ENCODE measurements around the gene GCK. TPM values are rescaled to one million over a fixed set of nuclear protein-coding genes. Genes with fewer than 3 reads are reported as not detected.
"Not testable (repeated sequence)": the region's sequence is repeated elsewhere in the genome, so short reads cannot be mapped to it uniquely, and the experiment has no call there.

GCK gene
- total and polyA plus RNA-seq, 5 donors = 7.4 to 17.4 (median 12.8) TPM

GRCh38 chr7:44136731-44137130 lies 52.5 kb downstream of the GCK start:
- Histone ChIP-seq H3K27me3 (ENCODE audit: control insufficient read depth, insufficient read depth) (no peaks in the 10 kb centered on the region), H3K4me3 (ENCODE audit: low read length) (no peak overlapping the region), H3K27ac (ENCODE audit: low read length) (no peak overlapping the region), H3K9me3 (ENCODE audit: control insufficient read depth, low read length) (no peaks in the 10 kb centered on the region), H3K4me1 (ENCODE audit: control insufficient read depth, insufficient read depth, low read length) (peaks cover under 1% of the 10 kb centered on the region)
- 74% methylated on average over 5 of the region's 5 CpGs for WGBS
- intact Hi-C loops (cut with DNase I) = loop anchor here in 1 of 4 donors (10.0 kb wide), 1 partner anchor 58 kb away; no protein-coding TSS in a partner anchor
- ATAC-seq = no peak
- DNase-seq = no peak

- Histone ChIP-seq H3K4me3 (ENCODE audit: low read length) (no peak overlapping the region), H3K27me3 (ENCODE audit: control insufficient read depth, insufficient read depth) (no peaks in the 10 kb centered on the region), H3K4me1 (ENCODE audit: control insufficient read depth, insufficient read depth, low read length) (peaks cover 3% of the 10 kb centered on the region), H3K9me3 (ENCODE audit: control insufficient read depth, low read length) (no peaks in the 10 kb centered on the region), H3K27ac (ENCODE audit: low read length) (peak overlapping the region; percentile 43)
- WGBS = 83% methylated on average over 4 of the region's 4 CpGs
- ATAC-seq (no peak), DNase-seq (peak in 2 of 3 donors; percentile 18 to 59)
- intact Hi-C loops (cut with DNase I) = loop anchor here in 1 of 4 donors (10.0 kb wide), 1 partner anchor 60 kb away; no protein-coding TSS in a partner anchor
These were observed 54.2 kb downstream of the GCK start for GRCh38 chr7:44134943-44135628.

DNA sequence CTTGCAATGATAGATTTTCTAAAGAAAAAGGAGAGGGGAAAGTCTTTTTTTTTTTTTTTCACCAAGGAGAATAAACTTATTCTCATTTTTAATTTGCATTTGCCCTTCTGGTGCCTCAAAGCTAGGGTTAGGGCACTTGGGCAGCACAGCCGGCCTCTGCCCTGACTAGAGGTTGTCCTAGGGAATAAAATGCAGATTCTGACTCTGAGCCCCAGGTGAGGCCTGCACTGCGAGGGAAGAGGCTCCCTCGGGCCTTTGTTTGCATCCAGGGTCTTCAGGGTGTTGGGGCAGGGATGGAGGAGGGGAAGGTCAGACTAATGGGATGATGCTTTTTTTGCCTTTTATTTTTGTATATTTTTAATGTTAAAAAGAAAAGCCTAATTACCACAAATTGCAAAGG lies 55.9 kb downstream of the GCK start:
- peaks cover 7% of the 10 kb centered on the region for H3K4me1 ChIP-seq (ENCODE audit: control insufficient read depth, insufficient read depth, low read length)
- H3K27ac ChIP-seq (ENCODE audit: low read length) = peak overlapping the region; percentile 8
- ATAC-seq (no peak), DNase-seq (peak in 1 of 3 donors; percentile 3)
- 63% methylated on average over 3 of the region's 3 CpGs for WGBS
- intact Hi-C loops (cut with DNase I) = loop anchor here in 1 of 4 donors (10.0 kb wide), 1 partner anchor 62 kb away; no protein-coding TSS in a partner anchor
- H3K4me3 ChIP-seq (ENCODE audit: low read length) = no peak overlapping the region
- no peaks in the 10 kb centered on the region for H3K27me3 ChIP-seq (ENCODE audit: control insufficient read depth, insufficient read depth)
- no peaks in the 10 kb centered on the region for H3K9me3 ChIP-seq (ENCODE audit: control insufficient read depth, low read length)

GRCh38 chr7:44132039-44132438 lies 57.2 kb downstream of the GCK start:
- DNase-seq = peak; percentile 39 to 86 (median 67)
- peaks cover 7% of the 10 kb centered on the region for H3K4me1 ChIP-seq (ENCODE audit: control insufficient read depth, insufficient read depth, low read length)
- WGBS = 54% methylated on average over 2 of the region's 2 CpGs

DNA sequence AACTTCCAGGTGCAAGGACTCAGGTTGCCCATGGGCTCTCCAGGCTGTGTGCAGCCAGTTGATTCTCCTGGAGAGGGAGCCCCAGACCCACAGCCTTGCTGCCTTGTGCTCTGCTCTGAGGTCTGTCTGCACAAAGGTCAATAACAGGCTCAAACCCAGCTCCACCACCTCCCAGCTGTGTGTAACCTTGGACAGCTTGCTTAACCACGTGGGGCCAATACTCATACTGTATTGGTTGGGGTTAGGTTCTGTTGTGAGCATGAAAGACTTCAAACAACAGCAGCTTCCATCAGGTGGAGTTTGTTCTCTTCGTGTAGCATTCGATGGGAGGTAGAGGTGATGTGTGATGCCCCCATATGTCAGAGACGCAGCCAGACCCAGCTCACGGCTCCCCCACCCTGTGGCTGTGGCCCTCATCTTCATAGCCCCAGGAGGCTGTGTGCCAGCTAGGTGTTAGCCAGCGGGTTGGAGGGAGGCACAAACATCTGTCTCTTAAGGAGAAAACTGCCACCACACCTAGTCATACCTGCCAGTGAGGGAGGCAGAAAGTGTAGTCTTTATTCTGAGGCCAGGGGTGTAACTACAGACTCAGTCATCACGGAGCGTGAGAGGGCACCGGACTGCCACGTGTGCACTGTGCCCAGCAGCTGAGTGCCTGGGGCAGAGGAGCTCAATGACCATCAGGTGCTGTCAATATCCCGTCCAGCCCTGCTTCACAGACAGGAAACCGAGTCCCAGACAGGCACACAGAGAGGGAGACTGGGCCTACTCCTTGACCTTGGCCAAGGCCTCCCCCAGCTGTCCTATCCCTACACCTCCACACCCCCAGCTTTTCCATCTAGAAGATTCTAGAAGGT lies 57.8 kb downstream of the GCK start:
- H3K9me3 ChIP-seq (ENCODE audit: control insufficient read depth, low read length) = no peaks in the 10 kb centered on the region
- 61% methylated on average over 12 of the region's 12 CpGs for WGBS
- DNase-seq = peak in 2 of 3 donors; percentile 16 to 36
- no peak overlapping the region for H3K4me3 ChIP-seq (ENCODE audit: low read length)
- ATAC-seq = peak; percentile 31 to 44
- intact Hi-C loops (cut with DNase I) = loop anchor here in 1 of 4 donors (10.0 kb wide), 1 partner anchor 63 kb away; no protein-coding TSS in a partner anchor
- H3K27ac ChIP-seq (ENCODE audit: low read length) = peak overlapping the region; percentile 92
- H3K27me3 ChIP-seq (ENCODE audit: control insufficient read depth, insufficient read depth) = no peaks in the 10 kb centered on the region
- H3K4me1 ChIP-seq (ENCODE audit: control insufficient read depth, insufficient read depth, low read length) = peaks cover 7% of the 10 kb centered on the region

More at GRCh38 chr7:44132039-44132438, 57.2 kb downstream of the GCK start:
- intact Hi-C loops (cut with DNase I) = loop anchor here in 1 of 4 donors (10.0 kb wide), 1 partner anchor 63 kb away; no protein-coding TSS in a partner anchor
- H3K27me3 ChIP-seq (ENCODE audit: control insufficient read depth, insufficient read depth) = no peaks in the 10 kb centered on the region
- ATAC-seq = peak; percentile 71 to 77
- H3K9me3 ChIP-seq (ENCODE audit: control insufficient read depth, low read length) = no peaks in the 10 kb centered on the region
- H3K4me3 ChIP-seq (ENCODE audit: low read length) = no peak overlapping the region
- peak overlapping the region; percentile 92 for H3K27ac ChIP-seq (ENCODE audit: low read length)

- Histone ChIP-seq H3K4me1 (ENCODE audit: control insufficient read depth, insufficient read depth, low read length) (peaks cover 7% of the 10 kb centered on the region), H3K27me3 (ENCODE audit: control insufficient read depth, insufficient read depth) (no peaks in the 10 kb centered on the region), H3K27ac (ENCODE audit: low read length) (peak overlapping the region; percentile 92), H3K9me3 (ENCODE audit: control insufficient read depth, low read length) (no peaks in the 10 kb centered on the region), H3K4me3 (ENCODE audit: low read length) (no peak overlapping the region)
- intact Hi-C loops (cut with DNase I) = no loop called here
- WGBS = 63% methylated on average over 6 of the region's 6 CpGs
- peak; percentile 49 to 65 for ATAC-seq
- peak in 1 of 3 donors; percentile 9 for DNase-seq
These were observed 60.3 kb downstream of the GCK start for GRCh38 chr7:44128721-44129582.

DNA sequence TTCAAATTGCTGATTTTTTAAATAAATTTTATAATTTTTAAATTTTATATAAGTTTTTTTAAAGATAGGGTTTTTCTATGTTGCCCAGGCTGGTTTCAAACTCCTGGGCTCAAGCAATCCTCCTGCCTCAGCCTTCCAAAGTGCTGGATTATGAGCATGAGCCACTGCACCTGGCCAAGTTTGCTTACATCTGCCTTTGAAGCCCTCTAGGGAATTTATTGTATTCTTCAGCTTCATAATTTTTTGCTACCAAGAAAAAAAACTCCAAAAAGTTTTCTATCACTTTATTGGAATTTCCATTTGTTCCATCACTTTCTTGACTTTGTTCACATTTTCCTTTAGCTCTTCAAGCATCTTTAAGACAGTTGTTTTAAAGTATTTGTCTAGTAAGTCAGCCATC lies 62.1 kb downstream of the GCK start:
- Histone ChIP-seq H3K4me1 (ENCODE audit: control insufficient read depth, insufficient read depth, low read length) (peaks cover 9% of the 10 kb centered on the region), H3K27ac (ENCODE audit: low read length) (no peak overlapping the region), H3K27me3 (ENCODE audit: control insufficient read depth, insufficient read depth) (no peaks in the 10 kb centered on the region), H3K9me3 (ENCODE audit: control insufficient read depth, low read length) (no peaks in the 10 kb centered on the region), H3K4me3 (ENCODE audit: low read length) (no peak overlapping the region)
- DNase-seq = no peak
- no peak for ATAC-seq
- intact Hi-C loops (cut with DNase I) = no loop called here

DNA sequence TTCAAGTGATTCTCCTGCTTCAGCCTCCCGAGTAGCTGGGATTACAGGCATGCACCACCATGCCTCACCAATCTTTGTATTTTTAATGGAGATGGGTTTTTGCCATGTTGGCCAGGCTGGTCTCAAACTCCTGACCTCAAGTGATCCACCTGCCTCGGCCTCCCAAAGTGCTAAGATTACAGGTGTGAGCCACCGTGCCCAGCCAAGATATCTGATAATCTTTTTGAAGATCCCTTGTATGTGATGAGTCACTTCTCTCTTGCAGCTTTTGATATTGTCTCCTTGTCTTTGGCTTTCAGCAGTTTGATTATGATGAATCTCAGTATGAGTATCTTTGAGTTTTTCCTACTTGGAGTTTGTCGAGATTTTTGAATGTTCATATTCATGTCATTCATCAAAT lies 62.7 kb downstream of the GCK start:
- DNase-seq; ATAC-seq; H3K4me3 ChIP-seq (ENCODE audit: low read length); H3K27ac ChIP-seq (ENCODE audit: low read length); intact Hi-C loops (cut with DNase I); H3K9me3 ChIP-seq (ENCODE audit: control insufficient read depth, low read length); H3K27me3 ChIP-seq (ENCODE audit: control insufficient read depth, insufficient read depth): not testable (repeated sequence)
- peaks cover 11% of the 10 kb centered on the region for H3K4me1 ChIP-seq (ENCODE audit: control insufficient read depth, insufficient read depth, low read length)
- WGBS = 93% methylated on average over 4 of the region's 4 CpGs

GRCh38 chr7:44124822-44125202 lies 64.4 kb downstream of the GCK start:
- intact Hi-C loops (cut with DNase I) = loop anchor here in 3 of 4 donors (5.0 kb wide), 1 partner anchor 43 kb away; the partner anchor contains the start of gene POLM (in 3 of the 3)

More at GRCh38 chr7:44124822-44125202, 64.4 kb downstream of the GCK start:
- 96% methylated on average over 6 of the region's 6 CpGs for WGBS
- no peak for DNase-seq
- no peak for ATAC-seq
- H3K4me3 ChIP-seq (ENCODE audit: low read length) = no peak overlapping the region
- no peak overlapping the region for H3K27ac ChIP-seq (ENCODE audit: low read length)
- H3K9me3 ChIP-seq (ENCODE audit: control insufficient read depth, low read length) = no peaks in the 10 kb centered on the region
- H3K4me1 ChIP-seq (ENCODE audit: control insufficient read depth, insufficient read depth, low read length) = peaks cover 11% of the 10 kb centered on the region
- H3K27me3 ChIP-seq (ENCODE audit: control insufficient read depth, insufficient read depth) = no peaks in the 10 kb centered on the region

Measured in right cardiac atrium (tissue), 5 donors.